Right cardiac atrium (tissue), 5 donors: ENCODE measurements around the gene P2RY6. TPM values are rescaled to one million over a fixed set of nuclear protein-coding genes. Genes with fewer than 3 reads are reported as not detected.

Experiments
- ATAC-seq, 2 donors: fragments of 200-7000 bp; cut with Tn5 transposase; one replicate each; pipeline versions ENCODE4 v1.8.0 to v1.9.1; 2020; ENCODE audit warnings: moderate library complexity in 2 of 2, mild to moderate bottlenecking in 1 of 2
- DNase-seq, 3 donors: peaks; one replicate each; pipeline ENCODE4 v3.0.0-alpha.2; 2020
- H3K27ac ChIP-seq: one replicate; pipeline ENCODE4 v1.5.1; 2013; ENCODE audit warnings: mild to moderate bottlenecking, low read length, control low read depth, moderate library complexity
- H3K27me3 ChIP-seq: one replicate; pipeline ENCODE4 v1.6.1; 2013; ENCODE audit not compliant: control insufficient read depth, insufficient read depth
- H3K4me1 ChIP-seq: one replicate; pipeline ENCODE4 v1.6.1; 2013; ENCODE audit warnings: low read length; ENCODE audit not compliant: control insufficient read depth, insufficient read depth
- H3K4me3 ChIP-seq: one replicate; pipeline ENCODE4 v1.5.1; 2013; ENCODE audit warnings: low read length, control low read depth
- H3K9me3 ChIP-seq: one replicate; pipeline ENCODE4 v1.6.1; 2013; ENCODE audit warnings: low read length; ENCODE audit not compliant: control insufficient read depth
- WGBS: extraction: QIAGEN DNeasy Blood & Tissue Kit; methylation state at CpG from one replicate; pipeline ENCODE4 v1.1.7; 2013; 5-methylcytosine and 5-hydroxymethylcytosine counted together
- intact Hi-C, 4 donors: fragments of 100-400 bp; cut with DNase I; formaldehyde crosslinking; loops; one replicate each; pipeline versions ENCODE4 v1.11.0 to v1.14.0; 2022 to 2023
- polyA plus RNA-seq: library from polyadenylated mRNA; stranded (reverse); fragments of 200-250 nt; gene quantifications from one replicate; pipeline ENCODE4 v1.2.3, GENCODE V29; 2013
- total RNA-seq, 4 donors: library from RNA; stranded (reverse); fragmentation: NEBNext Ultra II Directional; extraction: Animal tissue kit (Norgen Biotek cat#: 25700); gene quantifications; one replicate each; pipeline ENCODE4 v1.2.1, GENCODE V29; 2021
- donor health status: healthy with polysubstance abuse.
- donor health status: DM: no; HTN: yes; CAD: no.
- donor health status: DM: no; HTN: no; CAD: no.
- donor health status: DM: no; HTN: yes; CAD: no; lungs with severe emphysema.
- donor health status: DM: yes; HTN: yes; CAD: no.

The P2RY6 gene
- total and polyA plus RNA-seq, 5 donors, result 0.70 to 2.7 (median 1.9) TPM

DNA sequence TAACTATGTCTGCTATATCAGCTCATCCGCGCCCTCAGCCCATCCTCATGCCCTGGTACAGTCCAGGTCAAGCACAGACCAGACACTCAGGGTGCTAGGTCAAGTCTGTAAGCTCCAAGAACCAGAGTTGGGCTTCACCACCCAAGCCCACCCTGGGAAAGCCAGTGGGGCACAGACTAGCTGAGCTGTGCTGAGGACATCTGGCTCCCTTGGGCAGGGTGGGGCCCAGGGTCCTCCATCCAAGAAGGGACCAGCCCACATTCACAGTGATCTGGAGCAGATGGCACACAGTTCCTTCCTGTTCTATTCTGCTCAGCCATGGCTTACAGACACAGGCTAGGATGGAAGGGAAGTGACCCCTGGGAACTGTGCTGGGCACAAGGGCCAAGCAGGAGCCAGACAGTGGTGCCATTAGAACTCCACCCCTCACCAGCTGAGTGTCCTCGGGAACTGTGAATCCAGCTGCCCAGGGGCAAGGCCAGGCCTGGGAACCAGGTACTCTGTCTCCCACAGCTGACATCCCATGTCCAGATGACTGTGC, 9.1 kb downstream of the P2RY6 start:
- 96% methylated on average over 3 of the region's 3 CpGs for whole genome bisulfite sequencing
- no peak for DNase-seq

GRCh38 chr11:73281796-73282660, 9.9 kb downstream of the P2RY6 start:
- Histone ChIP-seq H3K27me3 (no peaks in the 10 kb centered on the region), H3K4me3 (no peak overlapping the region), H3K27ac (no peak overlapping the region), H3K9me3 (no peaks in the 10 kb centered on the region), H3K4me1 (no peaks in the 10 kb centered on the region)
- intact Hi-C loops, result loop anchor here in 1 of 4 donors (10.0 kb wide), 1 partner anchor 97 kb away; no protein-coding TSS in a partner anchor
- no peak for DNase-seq
- ATAC-seq, result no peak
- WGBS, result 91% methylated on average over 3 of the region's 3 CpGs

More for the DNA sequence above, 9.1 kb downstream of the P2RY6 start:
- intact Hi-C loops, result loop anchor here in 1 of 4 donors (10.0 kb wide), 1 partner anchor 96 kb away; no protein-coding TSS in a partner anchor
- Histone ChIP-seq H3K27me3 (no peaks in the 10 kb centered on the region), H3K27ac (no peak overlapping the region), H3K9me3 (no peaks in the 10 kb centered on the region), H3K4me3 (no peak overlapping the region), H3K4me1 (no peaks in the 10 kb centered on the region)
- peak; percentile 40 to 48 for ATAC-seq

GRCh38 chr11:73283276-73284000, 11.3 kb downstream of the P2RY6 start:
- no peaks in the 10 kb centered on the region for H3K27me3 ChIP-seq
- intact Hi-C loops, result loop anchor here in 1 of 4 donors (10.0 kb wide), 1 partner anchor 99 kb away; no protein-coding TSS in a partner anchor
- no peak overlapping the region for H3K27ac ChIP-seq
- no peak for ATAC-seq
- WGBS, result 76% methylated on average over 10 of the region's 10 CpGs
- H3K9me3 ChIP-seq, result no peaks in the 10 kb centered on the region
- H3K4me1 ChIP-seq, result peaks cover 5% of the 10 kb centered on the region
- no peak for DNase-seq
- no peak overlapping the region for H3K4me3 ChIP-seq

GRCh38 chr11:73284106-73284505, 12.0 kb downstream of the P2RY6 start:
- no peaks in the 10 kb centered on the region for H3K9me3 ChIP-seq
- H3K27me3 ChIP-seq, result no peaks in the 10 kb centered on the region
- intact Hi-C loops, result loop anchor here in 1 of 4 donors (10.0 kb wide), 1 partner anchor 99 kb away; no protein-coding TSS in a partner anchor
- DNase-seq, result no peak
- 91% methylated on average over 3 of the region's 3 CpGs for WGBS
- no peak overlapping the region for H3K4me3 ChIP-seq
- ATAC-seq, result no peak
- peaks cover 9% of the 10 kb centered on the region for H3K4me1 ChIP-seq
- no peak overlapping the region for H3K27ac ChIP-seq

DNA sequence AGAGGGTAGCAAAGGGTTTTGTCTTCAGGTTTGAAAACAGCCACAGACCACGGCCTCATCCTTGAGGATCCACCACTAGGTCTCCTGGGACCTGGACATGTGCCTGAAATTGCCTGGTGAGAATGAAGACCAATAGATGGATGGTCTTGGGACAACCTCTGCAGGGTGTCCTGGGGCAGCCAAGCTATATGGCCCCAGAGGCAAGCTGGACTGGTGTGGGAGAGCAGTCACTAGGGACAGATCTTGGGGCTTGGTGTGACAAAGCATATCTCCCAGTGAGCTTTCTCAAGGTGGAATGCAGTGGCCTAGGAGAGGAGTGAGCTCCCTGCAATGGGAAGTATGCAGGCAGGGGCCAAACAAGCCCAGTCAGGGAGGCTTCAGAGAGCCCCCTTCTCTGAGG, 13.6 kb downstream of the P2RY6 start:
- WGBS, result 77% methylated on average over 1 of the region's 1 CpG
- no peak overlapping the region for H3K4me3 ChIP-seq
- H3K4me1 ChIP-seq, result peaks cover 9% of the 10 kb centered on the region
- H3K27ac ChIP-seq, result no peak overlapping the region
- H3K9me3 ChIP-seq, result no peaks in the 10 kb centered on the region
- intact Hi-C loops, result loop anchor here in 2 of 4 donors (5.0 to 10.0 kb wide), 2 partner anchors 98 to 101 kb away; no protein-coding TSS in a partner anchor
- DNase-seq (no peak), ATAC-seq (no peak)
- no peaks in the 10 kb centered on the region for H3K27me3 ChIP-seq

DNA sequence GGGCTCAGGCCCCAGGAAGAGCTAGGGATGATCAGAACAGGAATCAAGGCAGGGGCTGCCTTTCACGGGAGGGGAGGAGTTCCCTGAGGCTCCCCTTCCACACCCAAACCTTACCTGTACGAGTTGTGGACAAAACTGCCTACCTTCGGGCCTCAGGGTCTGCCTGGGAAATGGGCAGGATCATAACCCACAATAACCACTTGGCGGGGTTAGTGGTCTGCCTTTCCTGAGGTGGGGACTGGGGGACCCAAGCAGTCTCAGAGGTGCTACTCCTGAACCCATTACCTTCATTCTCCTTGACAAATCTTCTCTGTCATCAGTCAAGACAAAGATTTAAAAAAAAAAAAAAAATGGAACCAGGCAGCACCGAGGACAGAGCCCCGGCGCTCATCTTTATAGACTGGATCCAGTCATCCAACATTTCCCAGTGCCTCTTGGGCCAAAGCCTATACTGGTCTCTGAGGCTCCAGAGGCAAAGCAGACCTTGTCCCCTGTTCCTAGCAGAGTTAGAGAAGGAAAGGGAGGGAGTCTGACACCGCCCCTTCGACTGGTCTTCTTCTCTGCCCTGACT, 14.2 kb downstream of the P2RY6 start:
- no peak for DNase-seq
- 92% methylated on average over 9 of the region's 9 CpGs for WGBS
- Histone ChIP-seq H3K4me1 (peaks cover 9% of the 10 kb centered on the region), H3K4me3 (no peak overlapping the region), H3K9me3 (no peaks in the 10 kb centered on the region), H3K27me3 (no peaks in the 10 kb centered on the region), H3K27ac (no peak overlapping the region)
- intact Hi-C loops, result loop anchor here in 2 of 4 donors (5.0 to 10.0 kb wide), 2 partner anchors 99 to 102 kb away; no protein-coding TSS in a partner anchor
- no peak for ATAC-seq

DNA sequence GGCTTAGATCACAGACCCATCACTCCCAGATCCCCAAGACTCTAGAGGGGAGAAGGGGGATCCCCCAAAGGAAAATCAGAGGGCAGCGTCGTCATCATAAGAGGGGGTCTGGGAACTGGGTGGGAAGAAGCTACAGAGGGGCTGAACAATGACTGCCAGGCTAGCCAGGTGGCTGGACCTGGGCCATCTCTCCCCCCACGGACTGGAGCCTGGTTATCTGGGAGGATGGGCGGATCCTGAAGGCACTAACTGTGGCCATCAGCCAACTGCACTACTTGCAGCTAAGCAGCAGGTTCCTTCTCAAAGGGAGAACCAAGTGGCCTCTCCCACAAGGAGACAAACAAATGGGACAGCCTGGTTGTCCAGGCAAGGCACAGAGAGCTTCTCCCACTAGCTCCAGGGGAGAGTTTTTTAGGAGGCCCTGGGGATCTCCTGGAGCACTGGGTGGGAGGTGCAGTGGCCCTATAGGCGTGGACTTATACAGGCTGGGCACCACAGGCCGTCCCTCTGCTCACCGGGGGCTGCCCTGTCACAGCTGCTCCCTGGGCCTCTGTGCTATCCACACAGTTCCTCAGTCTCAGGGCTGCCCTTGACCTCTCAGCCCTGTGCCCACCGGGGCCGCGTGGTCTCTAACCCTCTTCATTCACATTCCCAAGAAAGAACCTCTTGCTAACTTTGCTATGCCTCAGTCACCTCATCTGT, 15.4 kb downstream of the P2RY6 start:
- H3K27ac ChIP-seq, result peak overlapping the region; percentile 63
- intact Hi-C loops, result loop anchor here in 3 of 4 donors (2.0 to 10.0 kb wide), 3 partner anchors 100 to 103 kb away; no protein-coding TSS in a partner anchor
- no peaks in the 10 kb centered on the region for H3K27me3 ChIP-seq
- peaks cover 9% of the 10 kb centered on the region for H3K4me1 ChIP-seq
- WGBS, result 69% methylated on average over 10 of the region's 10 CpGs
- no peaks in the 10 kb centered on the region for H3K9me3 ChIP-seq
- H3K4me3 ChIP-seq, result no peak overlapping the region
- DNase-seq (peak; percentile 69 to 85 (median 81)), ATAC-seq (peak; percentile 34 to 63)

- Histone ChIP-seq H3K27ac (peak overlapping the region; percentile 63), H3K9me3 (no peaks in the 10 kb centered on the region), H3K4me3 (no peak overlapping the region), H3K27me3 (no peaks in the 10 kb centered on the region), H3K4me1 (peaks cover 9% of the 10 kb centered on the region)
- no peak for DNase-seq
- intact Hi-C loops, result loop anchor here in 3 of 4 donors (2.0 to 10.0 kb wide), 3 partner anchors 101 to 104 kb away; no protein-coding TSS in a partner anchor
- ATAC-seq, result peak; percentile 4 to 44
- WGBS, result 66% methylated on average over 5 of the region's 5 CpGs
Measured at GRCh38 chr11:73288192-73288872, 16.2 kb downstream of the P2RY6 start.

- ATAC-seq (peak; percentile 71 to 80), DNase-seq (peak; percentile 80 to 90 (median 88))
- WGBS, result 12% methylated on average over 17 of the region's 17 CpGs
- Histone ChIP-seq H3K27ac (peak overlapping the region; percentile 51), H3K4me3 (no peak overlapping the region), H3K4me1 (peaks cover 9% of the 10 kb centered on the region), H3K9me3 (no peaks in the 10 kb centered on the region), H3K27me3 (no peaks in the 10 kb centered on the region)
- intact Hi-C loops, result loop anchor here in 3 of 4 donors (2.0 to 10.0 kb wide), 3 partner anchors 102 to 104 kb away; no protein-coding TSS in a partner anchor
Measured at GRCh38 chr11:73288873-73289707, 17.0 kb downstream of the P2RY6 start.
